Sigmoid colon (tissue), 7 donors: ENCODE results near the gene LAS1L. TPM values are rescaled to one million over a fixed set of nuclear protein-coding genes. Genes with fewer than 3 reads are reported as not detected.

ENCODE experiments used
- DNase-seq: peaks from one replicate; pipeline ENCODE4 v3.0.0-alpha.2; 2019
- H3K27ac ChIP-seq, 4 donors: fragments of 200-600 bp; sonication (generic); one replicate each; pipeline ENCODE4 v1.5.1; 2016 to 2019; ENCODE audit warnings: mild to moderate bottlenecking in 1 of 4
- H3K27me3 ChIP-seq, 3 donors: fragments of 200-600 bp; sonication (generic); one replicate each; pipeline ENCODE4 v1.5.1; 2019; ENCODE audit warnings: mild to moderate bottlenecking in 1 of 3
- H3K36me3 ChIP-seq, 4 donors: fragments of 200-600 bp; sonication (generic); one replicate each; pipeline ENCODE4 v1.5.1; 2016 to 2019
- H3K4me1 ChIP-seq, 4 donors: fragments of 200-600 bp; sonication (generic); one replicate each; pipeline ENCODE4 v1.5.1; 2017 to 2019
- H3K4me3 ChIP-seq, 4 donors: fragments of 200-600 bp; sonication (generic); one replicate each; pipeline ENCODE4 v1.5.1; 2017 to 2019; ENCODE audit warnings: mild to moderate bottlenecking in 2 of 4, moderate library complexity in 1 of 4
- H3K9me3 ChIP-seq, 4 donors: fragments of 200-600 bp in 3 of 4; sonication (generic) in 3 of 4; one replicate each; pipeline versions ENCODE4 v1.5.1 to v1.6.1; 2013 to 2019
- CTCF ChIP-seq, 4 experiments: fragments of 450-650 bp in 3 of 4; fragments of 200-600 bp in 1 of 4; IDR thresholded peaks; one replicate each; pipeline ENCODE4 v1.5.1; 2016 to 2019; ENCODE audit warnings: antibody characterized with exemption in 4 of 4, mild to moderate bottlenecking in 3 of 4, moderate library complexity in 2 of 4
- EP300 ChIP-seq, 4 donors: sonication (generic); formaldehyde crosslinking; IDR thresholded peaks; one replicate each; pipeline ENCODE4 v1.6.1; 2017; ENCODE audit warnings: antibody characterized with exemption in 4 of 4
- POLR2A ChIP-seq, 2 donors: fragments of 450-650 bp; IDR thresholded peaks; one replicate each; pipeline ENCODE4 v1.6.1; 2016; ENCODE audit warnings: antibody characterized with exemption in 2 of 2, mild to moderate bottlenecking in 2 of 2, moderate library complexity in 2 of 2
- POLR2AphosphoS5 ChIP-seq, 4 donors: sonication (generic); formaldehyde crosslinking; IDR thresholded peaks; one replicate each; pipeline ENCODE4 v1.6.1; 2017; ENCODE audit warnings: antibody characterized with exemption in 4 of 4
- WGBS, 2 donors: extraction: QIAGEN DNeasy Blood & Tissue Kit; methylation state at CpG; one replicate each; pipeline ENCODE4 v1.1.7; 2013; 5-methylcytosine and 5-hydroxymethylcytosine counted together
- intact Hi-C: fragments of 100-400 bp; cut with DNase I; formaldehyde crosslinking; loops from one replicate; pipeline ENCODE4 v1.15.1; 2023
- polyA plus RNA-seq, 3 donors: library from polyadenylated mRNA; stranded (reverse); fragments of 200-250 nt; gene quantifications; one replicate each; pipeline ENCODE4 v1.2.3, GENCODE V29; 2013
- total RNA-seq, 4 donors: library from RNA; depleted of rRNA; stranded (reverse); fragments of >200 nt; gene quantifications; one replicate each; pipeline ENCODE4 v1.1.0, GENCODE V29; 2016
- donor health status: healthy with polysubstance abuse.
- donor health status: Bipolar disorder and iron deficiency.
- donor health status: healthy.

Gene LAS1L
- total and polyA plus RNA-seq, 7 donors = 7.6 to 23.9 (median 21.2) TPM

- Histone ChIP-seq H3K4me3 (no peak overlapping the region), H3K27ac (no peak overlapping the region), H3K36me3 (peaks cover 0 to 37% (median 3%) of the 10 kb centered on the region in 4 donors), H3K4me1 (no peaks in the 10 kb centered on the region), H3K27me3 (no peaks in the 10 kb centered on the region), H3K9me3 (no peaks in the 10 kb centered on the region)
- TF ChIP-seq EP300 (IDR thresholded peaks at IDR 0.05) = no peak
- no peak for TF ChIP-seq CTCF (IDR thresholded peaks at IDR 0.05)
- no peak for TF ChIP-seq POLR2A (IDR thresholded peaks at IDR 0.05)
- TF ChIP-seq POLR2AphosphoS5 (IDR thresholded peaks at IDR 0.05) = no peak
- WGBS, 2 donors = 93 to 95% methylated on average over 3 of the region's 3 CpGs
- intact Hi-C loops = no loop called here
- DNase-seq = no peak
These were observed 16.7 kb downstream of the LAS1L start for GRCh38 chrX:65517923-65518322.

GRCh38 chrX:65516756-65517155 lies 17.8 kb downstream of the LAS1L start:
- Histone ChIP-seq H3K27me3 (no peaks in the 10 kb centered on the region), H3K4me1 (no peaks in the 10 kb centered on the region), H3K27ac (no peak overlapping the region), H3K36me3 (peaks cover 0 to 26% (median 3%) of the 10 kb centered on the region in 4 donors), H3K4me3 (no peak overlapping the region), H3K9me3 (no peaks in the 10 kb centered on the region)
- intact Hi-C loops = no loop called here
- DNase-seq = no peak
- WGBS, 2 donors = 91 to 95% methylated on average over 3 of the region's 3 CpGs
- TF ChIP-seq POLR2AphosphoS5 (IDR thresholded peaks at IDR 0.05) (no peak), CTCF (IDR thresholded peaks at IDR 0.05) (no peak)

- no peak for DNase-seq
- 33 to 50% methylated on average over 1 of the region's 1 CpG for WGBS, 2 donors
- H3K9me3 ChIP-seq = no peaks in the 10 kb centered on the region
- no peaks in the 10 kb centered on the region for H3K27me3 ChIP-seq
- TF ChIP-seq CTCF (IDR thresholded peaks at IDR 0.05) (no peak), POLR2A (IDR thresholded peaks at IDR 0.05) (no peak), POLR2AphosphoS5 (IDR thresholded peaks at IDR 0.05) (no peak), EP300 (IDR thresholded peaks at IDR 0.05) (no peak)
- H3K27ac ChIP-seq = no peak overlapping the region
- H3K4me3 ChIP-seq = no peak overlapping the region
- peaks cover 0 to 10% (median 0%) of the 10 kb centered on the region in 4 donors for H3K36me3 ChIP-seq
- no peaks in the 10 kb centered on the region for H3K4me1 ChIP-seq
- intact Hi-C loops = no loop called here
These were observed 21.0 kb downstream of the LAS1L start for GRCh38 chrX:65513610-65514009.

- no peak for TF ChIP-seq CTCF (IDR thresholded peaks at IDR 0.05)
- no peak for TF ChIP-seq POLR2A (IDR thresholded peaks at IDR 0.05)
- TF ChIP-seq EP300 (IDR thresholded peaks at IDR 0.05) = no peak
- TF ChIP-seq POLR2AphosphoS5 (IDR thresholded peaks at IDR 0.05) = no peak
- intact Hi-C loops = no loop called here
- H3K9me3 ChIP-seq = no peaks in the 10 kb centered on the region
- WGBS, 2 donors = 95 to 97% methylated on average over 4 of the region's 4 CpGs
- H3K4me1 ChIP-seq = no peaks in the 10 kb centered on the region
- H3K36me3 ChIP-seq = no peaks in the 10 kb centered on the region
- no peaks in the 10 kb centered on the region for H3K27me3 ChIP-seq
- no peak for DNase-seq
- no peak overlapping the region for H3K27ac ChIP-seq
- H3K4me3 ChIP-seq = no peak overlapping the region
These were observed 25.2 kb downstream of the LAS1L start for GRCh38 chrX:65509400-65509799.

- Histone ChIP-seq H3K4me1 (no peaks in the 10 kb centered on the region), H3K27me3 (no peaks in the 10 kb centered on the region), H3K36me3 (no peaks in the 10 kb centered on the region), H3K4me3 (no peak overlapping the region), H3K9me3 (no peaks in the 10 kb centered on the region), H3K27ac (no peak overlapping the region)
- 76 to 95% methylated on average over 4 of the region's 4 CpGs for WGBS, 2 donors
- no peak for TF ChIP-seq EP300 (IDR thresholded peaks at IDR 0.05)
- TF ChIP-seq POLR2A (IDR thresholded peaks at IDR 0.05) = no peak
- no peak for TF ChIP-seq CTCF (IDR thresholded peaks at IDR 0.05)
- no peak for TF ChIP-seq POLR2AphosphoS5 (IDR thresholded peaks at IDR 0.05)
- intact Hi-C loops = no loop called here
- no peak for DNase-seq
These were observed 25.7 kb downstream of the LAS1L start for GRCh38 chrX:65508851-65509250.
